GM08714 (cell line): ENCODE data around the gene WBP2NL.
A peak's percentile ranks its signal among the peaks of the same experiment; 100 is the strongest.
"Not testable (repeated sequence)": the region's sequence is repeated elsewhere in the genome, so short reads cannot be mapped to it uniquely, and the experiment has no call there.

Source experiments
- H3K4me3 ChIP-seq: fragments of 200-500 bp; sonication (Bioruptor generic); 2 replicates; pipeline ENCODE4 v1.5.1; 2014; ENCODE audit warnings: mild to moderate bottlenecking, low read length, inconsistent platforms
- ZNF274 ChIP-seq: IDR thresholded peaks from 2 replicates; pipeline ENCODE4 v1.6.1; 2012; ENCODE audit warnings: mild to moderate bottlenecking, low read depth, low read length

Gene WBP2NL

GRCh38 chr22:41998361-41999261 is at the start of gene WBP2NL:
WBP2NL (plus strand) TSS chr22:41998788; CDS start chr22:41998819, 31 bp downstream.
- TF ChIP-seq ZNF274, result no peak
- H3K4me3 ChIP-seq, result peak within 1 kb of the TSS; percentile 53; the same call in 1 of the 2 replicates

GRCh38 chr22:41948928-41949296 is 49.7 kb upstream of the WBP2NL start:
- H3K4me3 ChIP-seq, result not testable (repeated sequence)

- no peak for TF ChIP-seq ZNF274
- no peak overlapping the region; the same call in 1 of the 2 replicates for H3K4me3 ChIP-seq
Observed at GRCh38 chr22:41949297-41949965, 49.2 kb upstream of the WBP2NL start.

GRCh38 chr22:41951898-41952474 is 46.6 kb upstream of the WBP2NL start, which contains the start of gene SMIM45:
SMIM45 (plus strand) TSS chr22:41952150.
- TF ChIP-seq ZNF274, result no peak
- H3K4me3 ChIP-seq, result no peak within 1 kb of the TSS

GRCh38 chr22:41952713-41953112 is 45.9 kb upstream of the WBP2NL start:
- no peak for TF ChIP-seq ZNF274
- H3K4me3 ChIP-seq, result no peak overlapping the region

GRCh38 chr22:41957941-41958556 is 40.5 kb upstream of the WBP2NL start:
- H3K4me3 ChIP-seq, result no peak overlapping the region
- no peak for TF ChIP-seq ZNF274

- H3K4me3 ChIP-seq, result no peak overlapping the region
- TF ChIP-seq ZNF274, result no peak
Observed at GRCh38 chr22:41963453-41964111, 35.0 kb upstream of the WBP2NL start.

GRCh38 chr22:41964112-41964491 is 34.5 kb upstream of the WBP2NL start:
- H3K4me3 ChIP-seq, result no peak overlapping the region
- TF ChIP-seq ZNF274, result no peak

- no peak for TF ChIP-seq ZNF274
- no peak overlapping the region for H3K4me3 ChIP-seq
Observed at GRCh38 chr22:41966225-41966606, 32.4 kb upstream of the WBP2NL start.

GRCh38 chr22:41966607-41967240 is 31.9 kb upstream of the WBP2NL start:
- H3K4me3 ChIP-seq, result no peak overlapping the region
- TF ChIP-seq ZNF274, result no peak

GRCh38 chr22:41968601-41969000 is 30.0 kb upstream of the WBP2NL start:
- TF ChIP-seq ZNF274, result no peak

GRCh38 chr22:41969110-41969646 is 29.4 kb upstream of the WBP2NL start, which contains the start of gene SEPTIN3:
SEPTIN3 (plus strand) TSS chr22:41969443; CDS start chr22:41971493, 2,050 bp downstream.
- TF ChIP-seq ZNF274, result no peak
- no peak within 1 kb of the TSS for H3K4me3 ChIP-seq

More at GRCh38 chr22:41968601-41969000, 30.0 kb upstream of the WBP2NL start:
- H3K4me3 ChIP-seq, result no peak overlapping the region

- no peak for TF ChIP-seq ZNF274
- H3K4me3 ChIP-seq, result no peak overlapping the region
Observed at GRCh38 chr22:41970601-41971000, 28.0 kb upstream of the WBP2NL start.
